Measurements from ENCODE around the gene LRRC14B.
"Not testable (repeated sequence)": the region's sequence is repeated elsewhere in the genome, so short reads cannot be mapped to it uniquely, and the experiment has no call there.

LRRC14B gene

GRCh38 chr5:159448-160172 is 31.7 kb upstream of the LRRC14B start:
- DNase-seq (ENCODE audit: insufficient read length, low spot score) (no peak), FAIRE-seq (no peak)
- TF ChIP-seq SPI1 (IDR thresholded peaks at IDR 0.05; ENCODE audit: low read depth, low read length) (no peak), TAF1 (IDR thresholded peaks at IDR 0.05; ENCODE audit: low read depth, low read length) (no peak), POLR2A (IDR thresholded peaks at IDR 0.05; ENCODE audit: low read depth, low read length) (no peak), POU2F2 (IDR thresholded peaks at IDR 0.05; ENCODE audit: low read depth, low read length) (no peak), PAX5 (IDR thresholded peaks at IDR 0.05; ENCODE audit: insufficient read depth, low read length, severe bottlenecking) (no peak), POLR2AphosphoS5 (IDR thresholded peaks at IDR 0.05; ENCODE audit: low read depth, low read length) (no peak)

GRCh38 chr5:160173-160510 is 31.2 kb upstream of the LRRC14B start:
- DNase-seq (ENCODE audit: insufficient read length, low spot score), result no peak
- TF ChIP-seq PAX5 (IDR thresholded peaks at IDR 0.05; ENCODE audit: insufficient read depth, low read length, severe bottlenecking), result no peak
- no peak for TF ChIP-seq POLR2AphosphoS5 (IDR thresholded peaks at IDR 0.05; ENCODE audit: low read depth, low read length)
- TF ChIP-seq POLR2A (IDR thresholded peaks at IDR 0.05; ENCODE audit: low read depth, low read length), result no peak
- FAIRE-seq, result no peak

GRCh38 chr5:160921-161802 is 30.1 kb upstream of the LRRC14B start:
- TF ChIP-seq PAX5 (IDR thresholded peaks at IDR 0.05; ENCODE audit: insufficient read depth, low read length, severe bottlenecking) (no peak), POLR2AphosphoS5 (IDR thresholded peaks at IDR 0.05; ENCODE audit: low read depth, low read length) (no peak), TAF1 (IDR thresholded peaks at IDR 0.05; ENCODE audit: low read depth, low read length) (no peak), POU2F2 (IDR thresholded peaks at IDR 0.05; ENCODE audit: low read depth, low read length) (no peak), SPI1 (IDR thresholded peaks at IDR 0.05; ENCODE audit: low read depth, low read length) (no peak), POLR2A (IDR thresholded peaks at IDR 0.05; ENCODE audit: low read depth, low read length) (no peak)
- no peak for DNase-seq (ENCODE audit: insufficient read length, low spot score)
- FAIRE-seq, result no peak

GRCh38 chr5:161803-162110 is 29.5 kb upstream of the LRRC14B start:
- FAIRE-seq, result no peak
- TF ChIP-seq POU2F2 (IDR thresholded peaks at IDR 0.05; ENCODE audit: low read depth, low read length) (no peak), POLR2AphosphoS5 (IDR thresholded peaks at IDR 0.05; ENCODE audit: low read depth, low read length) (no peak), PAX5 (IDR thresholded peaks at IDR 0.05; ENCODE audit: insufficient read depth, low read length, severe bottlenecking) (no peak), POLR2A (IDR thresholded peaks at IDR 0.05; ENCODE audit: low read depth, low read length) (no peak), SPI1 (IDR thresholded peaks at IDR 0.05; ENCODE audit: low read depth, low read length) (no peak), TAF1 (IDR thresholded peaks at IDR 0.05; ENCODE audit: low read depth, low read length) (no peak)
- DNase-seq (ENCODE audit: insufficient read length, low spot score), result no peak

- TF ChIP-seq PAX5 (IDR thresholded peaks at IDR 0.05; ENCODE audit: insufficient read depth, low read length, severe bottlenecking) (no peak), POU2F2 (IDR thresholded peaks at IDR 0.05; ENCODE audit: low read depth, low read length) (no peak), POLR2A (IDR thresholded peaks at IDR 0.05; ENCODE audit: low read depth, low read length) (no peak), POLR2AphosphoS5 (IDR thresholded peaks at IDR 0.05; ENCODE audit: low read depth, low read length) (no peak), TAF1 (IDR thresholded peaks at IDR 0.05; ENCODE audit: low read depth, low read length) (no peak), SPI1 (IDR thresholded peaks at IDR 0.05; ENCODE audit: low read depth, low read length) (no peak)
- no peak for FAIRE-seq
- no peak for DNase-seq (ENCODE audit: insufficient read length, low spot score)
Measured at GRCh38 chr5:162190-162564, 29.1 kb upstream of the LRRC14B start.

- DNase-seq (ENCODE audit: insufficient read length, low spot score) (no peak), FAIRE-seq (no peak)
- TF ChIP-seq SPI1 (IDR thresholded peaks at IDR 0.05; ENCODE audit: low read depth, low read length) (no peak), TAF1 (IDR thresholded peaks at IDR 0.05; ENCODE audit: low read depth, low read length) (no peak), POLR2AphosphoS5 (IDR thresholded peaks at IDR 0.05; ENCODE audit: low read depth, low read length) (no peak), POU2F2 (IDR thresholded peaks at IDR 0.05; ENCODE audit: low read depth, low read length) (no peak), POLR2A (IDR thresholded peaks at IDR 0.05; ENCODE audit: low read depth, low read length) (no peak), PAX5 (IDR thresholded peaks at IDR 0.05; ENCODE audit: insufficient read depth, low read length, severe bottlenecking) (no peak)
Measured at GRCh38 chr5:162565-163337, 28.5 kb upstream of the LRRC14B start.

GRCh38 chr5:163338-163620 is 28.0 kb upstream of the LRRC14B start:
- FAIRE-seq (no peak), DNase-seq (ENCODE audit: insufficient read length, low spot score) (no peak)
- TF ChIP-seq POLR2AphosphoS5 (IDR thresholded peaks at IDR 0.05; ENCODE audit: low read depth, low read length) (no peak), PAX5 (IDR thresholded peaks at IDR 0.05; ENCODE audit: insufficient read depth, low read length, severe bottlenecking) (no peak), SPI1 (IDR thresholded peaks at IDR 0.05; ENCODE audit: low read depth, low read length) (no peak), POU2F2 (IDR thresholded peaks at IDR 0.05; ENCODE audit: low read depth, low read length) (no peak), POLR2A (IDR thresholded peaks at IDR 0.05; ENCODE audit: low read depth, low read length) (no peak), TAF1 (IDR thresholded peaks at IDR 0.05; ENCODE audit: low read depth, low read length) (no peak)

GRCh38 chr5:163841-164240 is 27.5 kb upstream of the LRRC14B start:
- no peak for FAIRE-seq

GRCh38 chr5:164244-164643 is 27.1 kb upstream of the LRRC14B start:
- FAIRE-seq, result no peak
- no peak for DNase-seq (ENCODE audit: insufficient read length, low spot score)
- TF ChIP-seq SPI1 (IDR thresholded peaks at IDR 0.05; ENCODE audit: low read depth, low read length) (no peak), POLR2AphosphoS5 (IDR thresholded peaks at IDR 0.05; ENCODE audit: low read depth, low read length) (no peak), POU2F2 (IDR thresholded peaks at IDR 0.05; ENCODE audit: low read depth, low read length) (no peak), PAX5 (IDR thresholded peaks at IDR 0.05; ENCODE audit: insufficient read depth, low read length, severe bottlenecking) (no peak), POLR2A (IDR thresholded peaks at IDR 0.05; ENCODE audit: low read depth, low read length) (no peak), TAF1 (IDR thresholded peaks at IDR 0.05; ENCODE audit: low read depth, low read length) (no peak)

More at GRCh38 chr5:163841-164240, 27.5 kb upstream of the LRRC14B start:
- TF ChIP-seq POU2F2 (IDR thresholded peaks at IDR 0.05; ENCODE audit: low read depth, low read length) (no peak), TAF1 (IDR thresholded peaks at IDR 0.05; ENCODE audit: low read depth, low read length) (no peak), POLR2A (IDR thresholded peaks at IDR 0.05; ENCODE audit: low read depth, low read length) (no peak), PAX5 (IDR thresholded peaks at IDR 0.05; ENCODE audit: insufficient read depth, low read length, severe bottlenecking) (no peak), POLR2AphosphoS5 (IDR thresholded peaks at IDR 0.05; ENCODE audit: low read depth, low read length) (no peak), SPI1 (IDR thresholded peaks at IDR 0.05; ENCODE audit: low read depth, low read length) (no peak)
- DNase-seq (ENCODE audit: insufficient read length, low spot score), result no peak

GRCh38 chr5:164783-165182 is 26.5 kb upstream of the LRRC14B start:
- not testable (repeated sequence) for FAIRE-seq; DNase-seq (ENCODE audit: insufficient read length, low spot score)
